Stimulated activated CD4-positive, alpha-beta T cell treated with anti-CD3 and anti-CD28 coated beads, Interleukin-1b, Interleukin-23, amount 100 ng/mL, for 1 hour (primary cell): ENCODE measurements around the gene CACNB4.
"Not testable (repeated sequence)": the region's sequence is repeated elsewhere in the genome, so short reads cannot be mapped to it uniquely, and the experiment has no call there.

Experiments used
- DNase-seq, 2 donors: peaks; one replicate each; pipeline ENCODE4 v3.0.0-alpha.2; 2020; ENCODE audit warnings: low read depth in 2 of 2

Gene CACNB4

GRCh38 chr2:151945186-151945585 is 153.7 kb downstream of the CACNB4 start:
- no peak for DNase-seq

- no peak for DNase-seq
These were observed 155.4 kb downstream of the CACNB4 start for GRCh38 chr2:151943461-151943860.

- not testable (repeated sequence) for DNase-seq
These were observed 156.2 kb downstream of the CACNB4 start for GRCh38 chr2:151942540-151943205.

- no peak for DNase-seq
These were observed 160.9 kb downstream of the CACNB4 start for GRCh38 chr2:151937966-151938365.

DNA sequence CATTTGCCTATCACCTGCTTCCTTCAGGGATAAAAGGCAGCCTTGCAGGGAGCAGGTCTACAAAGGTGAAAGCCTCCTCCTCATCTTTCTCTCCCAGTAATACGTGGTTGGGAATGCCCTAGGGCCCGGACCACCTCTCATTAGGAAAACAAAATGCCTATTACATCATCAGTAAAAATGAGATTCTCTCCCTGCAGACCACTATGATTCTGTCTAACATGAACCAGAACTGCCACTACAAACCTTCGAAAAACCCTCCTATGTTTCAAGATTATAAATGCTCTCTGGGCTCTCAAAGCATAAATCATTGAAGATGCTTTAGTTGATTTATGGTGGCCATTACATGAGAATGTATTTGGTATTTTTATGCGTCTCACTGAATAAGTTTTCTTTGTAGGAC is 162.2 kb downstream of the CACNB4 start:
- DNase-seq: no peak

- no peak for DNase-seq
These were observed 165.5 kb downstream of the CACNB4 start for GRCh38 chr2:151933266-151933804.

- DNase-seq: no peak
These were observed 167.1 kb downstream of the CACNB4 start for GRCh38 chr2:151931756-151932155.

DNA sequence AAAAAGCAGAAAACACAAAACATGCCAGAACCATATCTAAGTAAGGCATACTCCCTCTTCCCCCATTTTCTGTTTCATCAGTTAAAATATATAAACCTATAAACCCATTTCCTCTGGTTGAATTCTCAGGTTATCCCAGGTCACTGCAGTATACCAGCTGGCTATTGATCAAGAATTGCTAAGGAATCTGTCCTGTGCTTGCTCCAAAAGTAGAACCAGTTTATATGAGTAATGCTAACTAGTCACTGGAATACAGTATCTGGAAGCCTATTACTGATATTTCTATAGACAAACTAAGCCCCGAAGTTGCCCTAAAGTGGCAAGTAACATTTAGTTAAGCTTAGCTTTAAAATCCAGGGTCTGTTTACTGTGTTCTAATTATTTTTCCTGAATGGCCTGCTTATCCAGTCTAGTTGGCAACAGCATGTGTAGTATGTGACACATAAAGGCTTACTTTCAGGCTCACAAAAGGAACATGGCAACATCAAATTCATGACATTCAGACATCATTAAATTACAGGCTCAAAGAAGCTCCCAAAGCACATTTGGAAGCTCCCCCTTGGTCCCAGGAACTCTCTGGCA is 167.7 kb downstream of the CACNB4 start:
- no peak for DNase-seq

DNA sequence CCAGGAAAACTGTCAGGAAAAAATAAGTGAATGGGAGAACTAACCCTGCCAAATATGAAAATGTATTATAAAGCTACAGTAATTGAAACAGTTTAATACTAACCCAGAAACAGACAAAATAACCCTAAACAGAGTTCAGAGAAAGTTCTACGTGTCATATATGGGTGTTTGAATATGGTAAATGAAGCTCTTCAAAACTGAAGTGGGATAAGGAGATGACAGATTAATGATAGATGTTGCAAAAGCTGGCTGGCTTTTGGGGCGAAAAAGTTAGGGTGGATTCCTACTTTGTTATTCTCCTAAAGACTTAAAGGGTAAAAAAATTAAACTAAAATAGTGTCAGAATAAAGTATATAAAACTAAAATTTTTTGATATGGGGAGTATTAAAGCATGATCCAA is 168.8 kb downstream of the CACNB4 start:
- no peak for DNase-seq

DNA sequence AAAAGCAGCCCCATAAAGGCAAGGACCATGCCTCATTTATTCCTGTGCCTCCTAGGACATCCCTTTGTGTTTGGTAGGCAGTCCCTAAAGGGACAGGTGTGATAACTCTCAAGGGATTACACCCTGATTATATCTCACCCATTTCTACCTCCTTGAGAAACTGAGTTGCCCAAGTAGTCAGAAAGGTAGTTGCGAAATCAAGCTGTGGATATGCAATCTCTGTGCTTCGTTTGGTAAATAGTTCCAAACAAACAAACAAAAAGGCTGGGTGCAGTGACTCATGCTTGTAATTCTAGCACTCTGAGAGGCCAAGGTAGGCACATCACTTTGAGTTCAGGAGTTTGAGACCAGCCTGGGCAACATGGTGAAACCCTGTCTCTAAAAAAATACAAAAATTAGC is 170.5 kb downstream of the CACNB4 start:
- DNase-seq: no peak

DNA sequence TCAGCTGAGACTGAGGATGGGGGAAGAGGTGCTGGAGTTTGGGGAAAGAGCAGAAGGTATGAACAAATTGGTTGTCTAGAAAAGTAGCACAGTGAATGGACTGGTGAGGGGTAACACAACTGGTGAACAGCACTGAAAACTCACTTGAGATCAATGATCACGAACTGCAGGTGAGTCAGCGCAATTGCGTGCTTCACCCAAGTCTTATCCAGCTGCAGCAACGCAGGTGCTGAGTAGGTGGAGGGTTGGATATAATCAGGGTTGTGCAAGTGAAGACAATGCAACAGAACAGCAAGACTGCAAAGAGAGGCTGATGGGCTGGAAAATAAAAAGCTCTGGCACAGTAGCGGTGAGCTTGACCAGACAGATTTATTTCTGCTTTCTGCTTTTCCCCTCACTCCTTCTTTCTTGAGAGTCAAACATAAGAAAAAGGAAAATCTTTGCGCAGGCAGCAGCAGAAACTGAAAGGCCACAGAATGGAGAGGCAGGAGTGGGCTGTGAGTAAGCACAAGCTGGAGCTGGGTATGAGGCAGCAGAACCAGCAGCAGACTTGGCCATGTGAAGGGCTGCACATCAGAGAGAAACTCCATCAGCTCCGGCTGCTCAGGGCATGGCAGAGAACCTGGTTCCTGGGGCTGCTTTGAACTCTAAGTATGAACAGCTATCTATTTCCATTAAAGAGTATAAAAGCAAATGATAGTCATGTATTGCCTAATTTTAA is 171.2 kb downstream of the CACNB4 start:
- DNase-seq: no peak

GRCh38 chr2:151922845-151923666 is 175.8 kb downstream of the CACNB4 start:
- no peak for DNase-seq

DNA sequence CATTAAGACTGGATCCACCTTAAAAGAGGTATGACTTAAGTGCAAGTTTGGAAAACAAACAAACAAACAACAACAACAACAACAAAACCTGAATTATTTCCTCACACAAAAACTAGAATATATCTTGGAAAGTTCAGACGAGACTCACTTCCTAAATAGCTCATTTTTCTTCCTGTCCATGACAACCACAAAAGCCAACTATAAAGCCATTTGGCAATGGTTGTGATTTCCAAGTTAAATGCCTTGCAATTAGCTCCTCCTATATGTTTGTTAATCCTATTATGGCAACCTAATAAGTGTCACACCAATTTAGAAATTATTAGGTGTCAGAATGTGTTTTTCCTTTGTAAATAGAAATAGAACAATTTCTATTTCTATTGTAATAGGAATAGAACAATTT is 179.1 kb downstream of the CACNB4 start:
- no peak for DNase-seq

DNA sequence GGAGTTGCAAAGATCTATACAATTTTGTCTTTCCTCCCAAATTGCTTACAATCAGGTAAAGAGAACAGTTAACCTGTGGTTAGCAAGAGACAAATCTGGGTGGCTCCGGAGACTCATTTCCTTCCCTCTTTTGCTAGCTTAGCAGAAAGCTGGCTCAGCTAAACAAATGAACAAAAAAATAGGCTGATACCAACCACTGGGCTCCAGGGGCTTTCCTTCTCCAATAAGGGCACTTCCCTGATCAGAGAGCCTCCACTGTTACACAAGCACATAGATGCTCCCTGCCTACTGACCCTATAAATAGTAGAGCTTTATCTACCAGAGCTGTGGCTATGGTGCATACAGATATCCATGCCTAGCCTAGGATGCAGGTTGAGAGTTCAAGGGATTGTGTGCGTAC is 180.5 kb downstream of the CACNB4 start:
- DNase-seq: no peak

GRCh38 chr2:151916632-151917031 is 182.2 kb downstream of the CACNB4 start:
- DNase-seq: no peak

GRCh38 chr2:151915629-151916025 is 183.2 kb downstream of the CACNB4 start:
- not testable (repeated sequence) for DNase-seq

GRCh38 chr2:151914989-151915628 is 183.7 kb downstream of the CACNB4 start:
- DNase-seq: no peak

GRCh38 chr2:151908204-151908882 is 190.5 kb downstream of the CACNB4 start:
- no peak for DNase-seq

DNA sequence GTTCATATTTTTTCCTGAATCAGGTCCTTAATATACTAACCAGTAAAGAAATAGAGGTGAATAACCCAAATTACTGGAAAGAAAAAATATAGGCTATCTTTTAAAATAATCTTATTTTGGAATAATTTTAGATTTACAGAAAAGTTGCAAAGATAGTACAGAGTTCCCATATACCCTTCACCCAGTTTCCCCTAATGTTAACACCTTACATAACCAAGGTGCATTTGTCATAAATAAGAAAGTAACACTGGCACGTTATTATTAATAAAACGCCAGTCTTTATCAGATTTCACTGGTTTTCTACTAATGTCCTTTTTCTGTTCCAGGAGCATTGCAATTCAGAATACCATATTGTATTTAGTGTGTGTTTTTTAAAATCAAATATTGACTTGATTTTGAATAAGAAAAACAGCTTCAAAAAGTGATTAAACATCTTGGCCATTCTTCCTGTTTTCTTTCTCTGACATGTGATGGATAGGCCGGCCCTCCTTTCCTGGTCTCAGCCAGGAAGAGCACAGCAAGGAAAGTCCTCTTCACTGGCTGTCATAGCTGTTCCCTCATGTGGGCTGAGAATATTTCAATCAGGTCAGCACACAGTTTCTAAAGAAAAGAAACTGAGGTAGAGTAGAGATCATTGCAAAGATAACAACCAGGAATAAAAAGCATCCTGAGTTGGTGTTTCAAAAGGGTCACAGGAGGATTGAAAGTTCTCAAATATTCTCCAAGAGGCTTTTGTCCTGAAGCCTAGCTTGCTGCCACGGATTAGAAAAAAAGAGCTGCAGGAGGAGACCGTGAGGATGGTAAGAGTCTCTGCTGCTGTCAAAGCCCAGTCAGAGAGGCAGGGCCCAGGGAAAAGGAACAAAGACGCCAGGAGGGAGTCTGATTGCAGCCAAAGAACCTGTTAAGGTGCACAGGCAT is 191.3 kb downstream of the CACNB4 start:
- DNase-seq: no peak

- DNase-seq: no peak
These were observed 192.2 kb downstream of the CACNB4 start for GRCh38 chr2:151906633-151906998.
